Uterus (tissue), 4 donors: ENCODE measurements around the gene PPEF1. TPM values are rescaled to one million over a fixed set of nuclear protein-coding genes. Genes with fewer than 3 reads are reported as not detected.

Source experiments
- DNase-seq, 2 donors: peaks; one replicate each; pipeline ENCODE4 v3.0.0-alpha.2; 2019 to 2020
- H3K27ac ChIP-seq, 2 donors: fragments of 200-600 bp; sonication (generic); 1 replicate in 1 of 2; 2 replicates in 1 of 2; pipeline ENCODE4 v1.5.1; 2016 to 2018
- H3K27me3 ChIP-seq, 2 donors: fragments of 200-600 bp; sonication (generic); one replicate each; pipeline ENCODE4 v1.5.1; 2018 to 2019; ENCODE audit warnings: control low read depth in 1 of 2
- H3K36me3 ChIP-seq, 2 donors: fragments of 200-600 bp; sonication (generic); one replicate each; pipeline ENCODE4 v1.5.1; 2019; ENCODE audit warnings: control low read depth in 1 of 2
- H3K4me1 ChIP-seq, 2 donors: fragments of 200-600 bp; sonication (generic); one replicate each; pipeline ENCODE4 v1.5.1; 2018 to 2019; ENCODE audit warnings: control low read depth in 1 of 2
- H3K4me3 ChIP-seq, 2 donors: fragments of 200-600 bp; sonication (generic); 1 replicate in 1 of 2; 2 replicates in 1 of 2; pipeline ENCODE4 v1.5.1; 2018 to 2019; ENCODE audit warnings: mild to moderate bottlenecking in 1 of 2
- H3K9me3 ChIP-seq, 2 donors: fragments of 200-600 bp; sonication (generic); one replicate each; pipeline ENCODE4 v1.5.1; 2019; ENCODE audit warnings: control low read depth in 1 of 2
- CTCF ChIP-seq, 4 experiments: fragments of 200-600 bp in 2 of 4; fragments of 450-650 bp in 2 of 4; sonication (generic) in 2 of 4; IDR thresholded peaks; one replicate each; pipeline ENCODE4 v1.5.1; 2016 to 2019; ENCODE audit warnings: antibody characterized with exemption in 4 of 4, mild to moderate bottlenecking in 2 of 4, moderate library complexity in 1 of 4
- POLR2A ChIP-seq, 2 donors: fragments of 450-650 bp; IDR thresholded peaks; one replicate each; pipeline ENCODE4 v1.6.1; 2016; ENCODE audit warnings: antibody characterized with exemption in 2 of 2, mild to moderate bottlenecking in 1 of 2, moderate library complexity in 1 of 2
- intact Hi-C: fragments of 100-400 bp; cut with DNase I; formaldehyde crosslinking; loops from one replicate; pipeline ENCODE4 v1.15.1; 2023; ENCODE audit warnings: low total_unique reads
- total RNA-seq, 4 donors: library from RNA; depleted of rRNA in 3 of 4; stranded (reverse); fragments of >200 nt in 3 of 4; gene quantifications; one replicate each; pipeline versions ENCODE4 v1.1.0 to v1.2.4, GENCODE V29; 2014 to 2023
- donor health status: DM: yes; HTN: yes; CAD: no.

The PPEF1 gene
- total RNA-seq, 4 donors from 2014 or later = under 0.01 to 0.76 TPM; not detected in 2

GRCh38 chrX:18769812-18770573 is 62.5 kb downstream of the PPEF1 start:
- no peaks in the 10 kb centered on the region for H3K4me1 ChIP-seq
- TF ChIP-seq POLR2A (IDR thresholded peaks at IDR 0.05) = no peak
- TF ChIP-seq CTCF (IDR thresholded peaks at IDR 0.05) = no peak
- no peaks in the 10 kb centered on the region for H3K9me3 ChIP-seq
- H3K4me3 ChIP-seq = no peak overlapping the region
- no peaks in the 10 kb centered on the region for H3K36me3 ChIP-seq
- H3K27ac ChIP-seq = no peak overlapping the region
- intact Hi-C loops = no loop called here
- no peak for DNase-seq
- H3K27me3 ChIP-seq = no peaks in the 10 kb centered on the region

GRCh38 chrX:18789916-18790315 is 82.5 kb downstream of the PPEF1 start:
- intact Hi-C loops = no loop called here
- no peak for DNase-seq
- H3K4me3 ChIP-seq = no peak overlapping the region
- no peaks in the 10 kb centered on the region for H3K9me3 ChIP-seq
- TF ChIP-seq POLR2A (IDR thresholded peaks at IDR 0.05) (no peak), CTCF (IDR thresholded peaks at IDR 0.05) (no peak)
- H3K4me1 ChIP-seq = no peaks in the 10 kb centered on the region
- H3K27ac ChIP-seq = no peak overlapping the region
- H3K27me3 ChIP-seq = no peaks in the 10 kb centered on the region
- no peaks in the 10 kb centered on the region for H3K36me3 ChIP-seq

- Histone ChIP-seq H3K9me3 (no peaks in the 10 kb centered on the region), H3K4me1 (no peaks in the 10 kb centered on the region), H3K27ac (no peak overlapping the region), H3K36me3 (no peaks in the 10 kb centered on the region), H3K27me3 (no peaks in the 10 kb centered on the region), H3K4me3 (no peak overlapping the region)
- intact Hi-C loops = no loop called here
- TF ChIP-seq CTCF (IDR thresholded peaks at IDR 0.05) (no peak), POLR2A (IDR thresholded peaks at IDR 0.05) (no peak)
- DNase-seq = no peak
Measured at GRCh38 chrX:18792828-18793227, 85.4 kb downstream of the PPEF1 start.

GRCh38 chrX:18793601-18794089 is 86.2 kb downstream of the PPEF1 start:
- intact Hi-C loops = no loop called here
- Histone ChIP-seq H3K27me3 (no peaks in the 10 kb centered on the region), H3K4me1 (no peaks in the 10 kb centered on the region), H3K27ac (no peak overlapping the region), H3K9me3 (no peaks in the 10 kb centered on the region), H3K36me3 (no peaks in the 10 kb centered on the region), H3K4me3 (no peak overlapping the region)
- TF ChIP-seq POLR2A (IDR thresholded peaks at IDR 0.05) = no peak
- TF ChIP-seq CTCF (IDR thresholded peaks at IDR 0.05) = no peak
- no peak for DNase-seq

- no peaks in the 10 kb centered on the region for H3K27me3 ChIP-seq
- intact Hi-C loops = no loop called here
- H3K27ac ChIP-seq = no peak overlapping the region
- H3K4me1 ChIP-seq = no peaks in the 10 kb centered on the region
- no peaks in the 10 kb centered on the region for H3K36me3 ChIP-seq
- TF ChIP-seq POLR2A (IDR thresholded peaks at IDR 0.05) (no peak), CTCF (IDR thresholded peaks at IDR 0.05) (no peak)
- no peaks in the 10 kb centered on the region for H3K9me3 ChIP-seq
- DNase-seq = no peak
- H3K4me3 ChIP-seq = no peak overlapping the region
Measured at GRCh38 chrX:18797141-18797540, 89.7 kb downstream of the PPEF1 start.
